ENCODE data around the gene NEMP2.

Gene NEMP2

GRCh38 chr2:190532581-190532980 is 1.9 kb downstream of the NEMP2 start:
- no peak overlapping the region for H3K27ac ChIP-seq
- TF ChIP-seq CTCF (IDR thresholded peaks at IDR 0.05) (no peak), ZFX (IDR thresholded peaks at IDR 0.05; ENCODE audit: borderline replicate concordance) (no peak)

- H3K27ac ChIP-seq, result no peak overlapping the region
- no peak for TF ChIP-seq CTCF (IDR thresholded peaks at IDR 0.05)
- TF ChIP-seq ZFX (IDR thresholded peaks at IDR 0.05; ENCODE audit: borderline replicate concordance), result no peak
Observed at GRCh38 chr2:190530248-190530900, 4.1 kb downstream of the NEMP2 start.

GRCh38 chr2:190529486-190530247 is 4.9 kb downstream of the NEMP2 start:
- no peak for TF ChIP-seq ZFX (IDR thresholded peaks at IDR 0.05; ENCODE audit: borderline replicate concordance)
- no peak overlapping the region for H3K27ac ChIP-seq

- TF ChIP-seq CTCF (IDR thresholded peaks at IDR 0.05) (no peak), ZFX (IDR thresholded peaks at IDR 0.05; ENCODE audit: borderline replicate concordance) (no peak)
- H3K27ac ChIP-seq, result no peak overlapping the region
Observed at GRCh38 chr2:190528521-190529001, 6.0 kb downstream of the NEMP2 start.

- no peak overlapping the region for H3K27ac ChIP-seq
- TF ChIP-seq CTCF (IDR thresholded peaks at IDR 0.05) (no peak), ZFX (IDR thresholded peaks at IDR 0.05; ENCODE audit: borderline replicate concordance) (no peak)
Observed at GRCh38 chr2:190527918-190528317, 6.6 kb downstream of the NEMP2 start.

GRCh38 chr2:190527214-190527613 is 7.3 kb downstream of the NEMP2 start:
- no peak overlapping the region for H3K27ac ChIP-seq
- TF ChIP-seq CTCF (IDR thresholded peaks at IDR 0.05), result no peak
- TF ChIP-seq ZFX (IDR thresholded peaks at IDR 0.05; ENCODE audit: borderline replicate concordance), result no peak

- no peak overlapping the region for H3K27ac ChIP-seq
- TF ChIP-seq CTCF (IDR thresholded peaks at IDR 0.05) (no peak), ZFX (IDR thresholded peaks at IDR 0.05; ENCODE audit: borderline replicate concordance) (no peak)
Observed at GRCh38 chr2:190526105-190526750, 8.3 kb downstream of the NEMP2 start.
